ENCODE results near the gene SLC25A12. TPM values are rescaled to one million over a fixed set of nuclear protein-coding genes. Genes with fewer than 3 reads are reported as not detected.
A peak's percentile ranks its signal among the peaks of the same experiment; 100 is the strongest.

Gene SLC25A12
- total and polyA plus RNA-seq, 10 donors: 9.8 to 25.9 (median 17.8) TPM

GRCh38 chr2:171864357-171864985 is 29.6 kb downstream of the SLC25A12 start:
- Histone ChIP-seq H3K27ac (no peak overlapping the region), H3K36me3 (peaks cover 0 to 22% (median 12%) of the 10 kb centered on the region in 6 donors), H3K4me1 (no peaks in the 10 kb centered on the region), H3K9me3 (no peaks in the 10 kb centered on the region), H3K27me3 (replicated peaks in 1 of 7) (no peaks in the 10 kb centered on the region), H3K4me3 (no peak overlapping the region)
- WGBS, 5 donors: 81 to 87% (median 86%) methylated on average over 5 of the region's 5 CpGs
- no peak for TF ChIP-seq POLR2AphosphoS5 (IDR thresholded peaks at IDR 0.05)
- no peak for TF ChIP-seq POLR2A (IDR thresholded peaks at IDR 0.05)
- TF ChIP-seq CTCF (IDR thresholded peaks at IDR 0.05 in 8 of 11, conservative IDR thresholded peaks at IDR 0.05 in 3 of 11): no peak
- intact Hi-C loops (cut with DNase I; ENCODE audit: low total_unique reads): no loop called here
- DNase-seq: no peak

- TF ChIP-seq POLR2A (IDR thresholded peaks at IDR 0.05) (no peak), CTCF (IDR thresholded peaks at IDR 0.05 in 8 of 11, conservative IDR thresholded peaks at IDR 0.05 in 3 of 11) (no peak), POLR2AphosphoS5 (IDR thresholded peaks at IDR 0.05) (no peak)
- 91 to 99% (median 92%) methylated on average over 3 of the region's 3 CpGs for WGBS, 5 donors
- Histone ChIP-seq H3K36me3 (peaks cover 0 to 11% (median under 1%) of the 10 kb centered on the region in 6 donors), H3K27ac (no peak overlapping the region), H3K4me3 (no peak overlapping the region), H3K27me3 (replicated peaks in 1 of 7) (no peaks in the 10 kb centered on the region), H3K9me3 (no peaks in the 10 kb centered on the region), H3K4me1 (no peaks in the 10 kb centered on the region)
- DNase-seq: no peak
- intact Hi-C loops (cut with DNase I; ENCODE audit: low total_unique reads): no loop called here
These were observed 31.5 kb downstream of the SLC25A12 start for GRCh38 chr2:171862501-171862900.

- Histone ChIP-seq H3K27ac (peak overlapping the region in 1 of 8 donors; percentile 21), H3K4me3 (no peak overlapping the region), H3K4me1 (no peaks in the 10 kb centered on the region), H3K36me3 (peaks cover 0 to 29% (median 15%) of the 10 kb centered on the region in 6 donors), H3K9me3 (no peaks in the 10 kb centered on the region), H3K27me3 (replicated peaks in 1 of 7) (no peaks in the 10 kb centered on the region)
- no peak for TF ChIP-seq POLR2AphosphoS5 (IDR thresholded peaks at IDR 0.05)
- no peak for DNase-seq
- WGBS, 5 donors: 79 to 92% (median 90%) methylated on average over 2 of the region's 2 CpGs
- intact Hi-C loops (cut with DNase I; ENCODE audit: low total_unique reads): no loop called here
These were observed 35.6 kb downstream of the SLC25A12 start for GRCh38 chr2:171858397-171858958.

- TF ChIP-seq CTCF (IDR thresholded peaks at IDR 0.05 in 8 of 11, conservative IDR thresholded peaks at IDR 0.05 in 3 of 11): no peak
- no peak for TF ChIP-seq POLR2AphosphoS5 (IDR thresholded peaks at IDR 0.05)
- TF ChIP-seq POLR2A (IDR thresholded peaks at IDR 0.05): no peak
- Histone ChIP-seq H3K36me3 (peaks cover 0 to 60% (median 16%) of the 10 kb centered on the region in 6 donors), H3K9me3 (no peaks in the 10 kb centered on the region), H3K27me3 (replicated peaks in 1 of 7) (no peaks in the 10 kb centered on the region), H3K27ac (no peak overlapping the region), H3K4me1 (no peaks in the 10 kb centered on the region), H3K4me3 (no peak overlapping the region)
- intact Hi-C loops (cut with DNase I; ENCODE audit: low total_unique reads): no loop called here
- DNase-seq: no peak
- WGBS, 5 donors: 68 to 90% (median 83%) methylated on average over 2 of the region's 2 CpGs
These were observed 38.6 kb downstream of the SLC25A12 start for GRCh38 chr2:171855401-171855800.

Measured in spleen (tissue), 11 donors.